HG03565 (cell line): ENCODE measurements around the gene ARVCF.

Source experiments
- ATAC-seq: cut with Tn5 transposase; IDR thresholded peaks from one replicate; pipeline ENCODE4 v1.9.1; 2021; ENCODE audit warnings: mild to moderate bottlenecking, moderate library complexity; ENCODE audit not compliant: unreplicated experiment

Gene ARVCF

DNA sequence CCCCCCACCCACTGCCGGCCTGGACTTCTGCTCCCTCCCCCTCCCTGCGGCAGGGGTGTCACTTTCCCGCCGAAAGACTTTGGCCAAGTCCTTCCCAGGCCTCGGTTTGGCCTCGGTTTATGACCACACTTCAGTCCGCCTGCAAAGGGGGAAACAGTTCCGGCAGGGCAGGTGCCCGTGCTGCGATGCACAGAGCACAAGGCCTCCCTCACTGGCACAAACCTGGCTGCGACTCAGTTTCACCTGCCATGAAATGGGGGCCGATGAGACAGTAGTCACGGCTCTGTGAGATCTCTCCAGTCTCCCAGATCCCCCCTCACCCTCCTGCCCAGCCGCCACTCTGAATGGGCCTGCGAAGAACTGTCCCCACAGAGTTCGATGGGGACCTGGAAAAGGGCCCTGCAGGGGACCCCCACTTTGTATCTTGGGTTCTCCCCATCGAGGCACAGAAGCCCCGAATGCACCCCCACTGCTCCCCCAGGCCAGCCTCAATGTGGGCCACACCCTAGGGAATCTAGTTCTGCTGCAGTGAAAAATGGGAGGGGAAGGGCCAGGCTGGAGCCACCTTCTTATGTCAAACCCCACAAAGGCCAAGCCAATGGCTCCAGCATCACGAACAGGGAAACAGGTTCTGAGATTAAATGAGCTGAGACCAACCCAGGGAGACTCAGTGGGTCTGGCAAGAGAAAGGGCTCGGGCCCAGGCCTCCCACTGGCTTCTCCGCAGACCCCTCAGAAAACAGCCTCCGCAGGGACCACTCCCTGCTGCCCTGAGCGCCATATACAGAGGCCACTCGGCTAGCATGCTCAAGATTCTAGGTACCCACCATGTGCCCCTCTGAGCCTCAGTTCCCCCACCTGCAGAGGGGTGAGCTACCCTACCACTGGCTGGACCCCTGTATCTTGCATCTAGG lies 29.0 kb downstream of the ARVCF start:
- no peak for ATAC-seq

DNA sequence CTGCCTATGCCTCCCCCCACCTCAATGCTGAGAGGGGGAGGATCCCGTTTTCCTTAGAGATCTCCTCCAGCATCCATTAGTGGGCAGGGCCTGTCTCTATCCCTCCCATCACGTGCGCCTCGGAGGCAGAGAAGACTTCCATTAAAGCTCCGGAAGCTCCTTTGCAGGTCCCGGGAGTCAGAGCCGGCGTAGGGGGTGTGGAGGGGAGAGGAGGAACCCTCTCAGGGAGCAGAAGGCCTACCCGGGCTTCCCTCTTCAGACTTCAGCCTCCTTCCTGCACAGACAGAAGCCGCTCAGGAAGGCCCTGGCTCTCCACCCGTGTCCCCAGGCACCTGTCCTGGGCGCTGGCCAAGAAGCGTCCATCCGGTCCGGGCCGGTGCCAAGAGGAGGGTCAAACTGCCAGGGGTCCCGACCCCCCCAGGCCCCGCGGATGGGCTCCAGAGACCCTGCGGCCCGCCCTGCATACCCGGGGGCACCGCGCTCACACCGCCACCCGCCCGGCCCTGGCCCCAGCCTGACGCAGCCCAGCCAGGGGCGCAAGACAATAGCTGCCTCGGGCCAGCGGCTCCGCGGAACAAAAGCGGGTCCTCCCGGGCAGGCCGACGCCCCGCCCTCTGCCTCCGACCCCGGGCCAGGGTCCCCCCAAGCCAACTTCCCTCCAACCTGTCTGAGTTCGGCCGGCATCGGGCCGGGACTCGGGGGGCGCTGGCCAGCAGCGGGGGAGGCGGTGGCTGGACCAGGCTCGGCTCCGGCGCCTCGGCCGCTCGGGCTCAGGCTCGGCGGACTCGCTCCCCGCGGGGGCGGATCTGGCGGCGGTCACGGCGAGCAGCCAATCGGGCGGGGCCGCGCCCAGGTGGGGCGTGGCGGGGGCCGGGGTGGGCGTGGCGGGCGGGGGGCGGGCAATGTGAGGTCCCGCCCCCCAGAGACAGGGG lies 29.9 kb downstream of the ARVCF start:
- ATAC-seq, result peak; percentile 44

DNA sequence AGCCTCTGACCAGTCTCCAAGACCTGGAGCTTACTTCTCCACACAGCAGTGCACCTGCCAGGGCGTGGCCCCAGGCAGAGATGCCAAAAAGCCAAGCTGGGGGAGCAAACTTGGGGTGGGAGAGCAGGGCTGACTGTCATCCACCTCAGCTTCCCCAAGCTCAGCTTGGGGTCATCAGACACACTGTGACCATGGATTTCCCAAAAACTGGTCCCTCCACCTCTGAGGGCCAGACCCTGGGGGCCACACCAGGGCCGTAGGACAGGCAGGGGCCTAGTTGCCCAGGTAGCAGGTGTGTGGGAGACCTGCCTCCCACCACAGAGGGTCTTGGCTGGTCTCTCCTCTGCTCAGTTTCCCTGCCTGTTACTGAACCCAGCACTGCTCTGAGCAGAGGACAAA lies 30.6 kb downstream of the ARVCF start:
- no peak for ATAC-seq

DNA sequence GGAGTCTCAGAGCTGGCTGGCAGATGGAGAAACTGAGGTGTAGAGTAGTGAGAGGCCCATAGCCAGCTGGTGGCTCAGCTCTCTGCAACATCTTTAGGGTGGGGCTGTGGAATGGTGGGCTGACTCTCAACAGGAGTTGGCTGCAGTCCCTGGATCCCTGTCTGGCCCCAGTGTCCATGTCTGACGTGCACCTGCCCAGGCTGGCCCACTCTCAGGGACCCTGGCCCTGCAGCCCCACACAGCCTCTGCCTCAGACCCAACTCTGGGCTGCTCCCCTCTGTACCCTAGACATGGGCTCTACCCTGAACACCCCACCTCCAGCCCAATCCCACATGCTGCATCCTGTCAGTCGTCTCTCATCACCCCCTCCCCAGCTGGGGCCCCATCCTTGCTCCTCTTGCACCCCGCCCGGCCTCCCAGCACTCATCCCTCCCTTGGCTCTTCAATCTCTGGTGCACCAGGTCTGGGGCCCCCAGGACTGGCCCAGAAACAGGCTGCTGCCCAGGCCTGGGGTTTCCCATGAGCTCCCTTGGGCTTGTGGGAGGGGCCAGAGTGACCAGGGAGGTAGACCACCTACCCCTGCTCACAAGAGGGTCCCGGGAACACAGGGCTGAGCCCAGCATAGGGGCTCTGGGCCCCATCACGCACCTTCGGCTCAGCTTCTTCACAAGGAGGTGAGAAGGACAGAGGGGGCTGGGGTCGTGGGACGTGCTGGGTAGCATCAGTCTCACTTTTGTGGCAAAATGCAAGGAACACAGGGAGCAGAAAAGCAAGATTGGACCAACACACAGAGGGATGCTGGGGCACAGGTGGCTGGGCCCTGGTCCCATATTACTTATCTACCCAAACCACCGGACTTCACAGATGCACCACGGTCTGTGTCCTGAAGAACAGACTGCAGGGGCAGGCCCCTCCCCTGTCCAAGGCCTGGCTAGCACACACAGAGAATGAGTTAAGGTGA lies 31.5 kb downstream of the ARVCF start:
- no peak for ATAC-seq

DNA sequence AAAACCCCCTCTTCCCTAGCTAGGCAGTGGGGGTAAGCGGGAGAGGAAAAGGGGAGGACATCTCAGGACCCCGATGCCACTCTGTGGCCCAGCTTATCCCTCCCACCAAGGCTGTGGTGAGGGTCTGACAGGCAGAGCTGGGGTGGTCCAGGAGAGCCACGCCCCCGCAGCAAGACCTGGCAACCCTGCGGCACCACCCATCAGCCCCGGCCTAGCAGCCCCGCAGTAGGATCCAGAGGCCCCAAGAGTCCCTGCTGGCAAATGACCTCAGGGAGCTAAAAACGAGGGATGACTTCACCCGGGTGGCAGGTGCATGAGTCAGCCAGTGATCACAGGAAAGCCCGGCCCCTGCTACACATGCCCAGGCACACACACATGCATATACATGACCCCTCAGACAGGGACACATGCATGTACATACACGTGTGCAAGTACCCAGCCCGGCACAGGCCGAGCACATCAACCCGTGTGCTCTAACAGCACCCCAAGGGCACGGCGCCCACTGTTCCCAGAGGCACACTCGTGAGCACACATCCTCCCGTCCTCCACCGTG lies 32.3 kb downstream of the ARVCF start:
- no peak for ATAC-seq

DNA sequence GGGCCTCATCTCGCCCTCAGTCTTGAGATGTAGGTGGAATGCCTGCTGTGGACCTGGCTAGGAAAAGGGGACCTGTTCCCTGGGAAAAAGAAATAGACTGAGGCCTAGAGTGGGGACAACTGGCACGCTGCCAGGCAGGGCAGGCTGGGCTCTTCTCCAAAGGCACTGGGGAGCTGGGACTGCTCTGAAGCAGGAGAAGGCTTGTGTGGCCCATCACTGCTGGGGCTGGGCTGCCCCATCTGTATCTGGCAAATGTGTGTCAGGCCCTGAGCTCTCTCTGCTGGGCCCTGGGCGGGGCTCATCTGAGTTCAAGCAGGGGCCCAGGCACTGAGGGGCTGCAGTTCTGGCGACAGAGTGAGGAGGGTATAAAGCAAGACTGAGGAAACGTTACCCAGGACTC lies 32.9 kb downstream of the ARVCF start:
- no peak for ATAC-seq

DNA sequence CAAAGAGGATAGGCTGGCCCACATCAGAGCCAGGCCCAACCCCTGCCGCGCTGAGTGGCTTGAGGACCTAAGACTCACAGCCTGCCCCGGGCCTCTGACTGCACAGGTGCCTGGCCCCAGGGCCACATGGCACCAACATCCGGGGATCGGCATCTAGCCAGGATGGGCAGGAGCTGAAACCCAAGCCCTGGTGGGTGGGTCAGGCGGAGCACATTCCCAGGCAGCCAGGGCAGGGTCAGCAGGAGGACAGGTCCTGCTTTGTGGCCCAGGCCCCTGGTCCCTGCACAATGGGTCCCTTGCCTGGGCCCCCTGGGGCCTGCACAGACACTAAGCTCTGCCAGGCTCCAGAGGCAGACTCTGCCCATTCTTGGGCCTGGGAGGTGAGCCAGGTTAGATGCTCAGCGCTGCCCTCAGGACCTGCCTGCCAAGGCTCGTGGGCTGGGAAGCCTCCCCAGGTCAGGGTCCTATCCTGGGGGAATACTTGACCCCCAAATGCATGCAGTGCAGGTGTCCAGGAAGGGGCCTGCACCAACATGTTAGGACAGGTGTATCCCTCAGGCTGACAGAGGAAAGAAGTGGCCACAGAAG lies 33.5 kb downstream of the ARVCF start:
- ATAC-seq, result no peak

DNA sequence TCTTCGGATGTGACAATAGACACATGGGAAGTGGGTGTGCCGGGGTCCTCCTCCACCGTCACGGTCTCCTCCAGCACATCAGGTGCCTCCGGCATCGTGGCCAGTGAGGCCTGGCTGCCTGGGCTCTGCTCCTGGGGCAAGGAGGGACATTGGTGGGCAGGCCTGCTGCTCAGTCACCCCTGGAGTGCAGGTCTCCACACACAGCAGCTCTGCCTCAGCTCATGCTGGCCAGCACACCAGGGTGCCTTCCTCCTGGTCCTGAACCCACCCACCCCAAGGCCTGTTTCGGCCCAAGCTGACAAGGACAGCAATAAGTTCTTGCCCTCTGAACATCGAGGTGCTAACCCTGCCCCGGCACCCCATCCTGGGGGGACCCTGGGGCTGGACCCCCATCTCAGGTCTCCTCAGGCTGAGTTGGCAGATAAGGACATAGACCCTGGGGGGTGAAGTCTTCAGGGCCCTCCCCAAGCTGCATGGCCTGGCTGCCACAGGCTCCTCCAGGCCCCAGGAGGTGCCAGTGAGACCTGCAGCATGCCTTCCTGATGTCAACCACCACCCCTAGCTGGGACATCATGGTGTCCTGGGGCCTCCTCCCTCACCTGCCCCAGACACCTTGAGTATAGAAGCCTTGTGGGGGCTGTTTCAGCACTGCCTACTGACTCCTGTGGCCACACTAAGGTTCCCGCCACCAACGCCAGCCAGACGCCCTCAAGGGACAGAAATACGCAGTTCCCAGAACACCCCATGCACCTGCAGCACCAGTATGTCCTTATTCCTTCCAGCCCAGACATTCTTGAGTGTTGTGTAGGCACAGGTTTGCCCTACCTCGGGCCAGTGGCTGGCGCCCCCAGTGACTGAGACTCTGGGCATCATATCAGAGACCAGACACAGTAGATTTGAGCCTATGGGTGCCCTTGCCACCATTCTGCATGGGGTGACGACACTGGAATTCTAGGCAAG lies 34.4 kb downstream of the ARVCF start:
- ATAC-seq, result no peak

DNA sequence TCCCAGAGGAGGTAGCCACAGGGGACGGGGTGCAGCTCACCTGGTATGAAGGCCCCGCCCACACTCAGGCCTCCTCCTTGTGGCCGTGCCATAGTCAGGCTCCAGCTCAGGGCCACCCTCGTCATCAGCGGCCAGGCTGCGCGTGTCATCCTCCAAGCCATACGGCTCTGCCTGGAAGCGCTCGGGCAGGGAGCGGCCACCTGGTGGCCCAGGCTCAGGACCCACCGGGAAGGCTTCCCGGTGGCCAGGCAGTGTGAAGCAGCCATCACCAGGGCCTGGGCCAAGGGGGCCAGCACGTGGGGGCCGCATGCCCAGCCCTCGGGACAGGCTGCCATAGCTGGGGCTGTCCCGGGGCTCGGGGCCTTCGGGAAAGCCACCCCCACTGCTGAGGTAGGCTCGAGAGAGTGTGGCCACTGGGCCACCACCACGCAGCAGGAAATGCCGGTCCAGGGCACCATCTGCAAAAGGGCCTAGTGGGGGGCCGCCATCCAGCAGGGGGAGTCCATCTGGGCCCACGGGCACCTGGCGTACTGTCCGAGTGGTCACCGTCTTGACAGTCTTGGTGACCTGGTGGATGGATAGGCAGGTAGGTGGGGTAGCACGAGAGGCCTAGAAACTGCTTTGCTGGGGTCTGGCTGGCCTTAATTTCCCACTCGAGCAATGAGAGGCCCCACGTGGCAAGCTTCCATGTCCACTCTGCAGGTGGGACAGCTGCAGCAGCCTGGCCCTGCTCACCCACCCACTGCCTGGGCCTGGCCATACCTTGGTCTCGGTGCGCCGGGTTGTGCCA lies 35.3 kb downstream of the ARVCF start:
- ATAC-seq, result no peak

DNA sequence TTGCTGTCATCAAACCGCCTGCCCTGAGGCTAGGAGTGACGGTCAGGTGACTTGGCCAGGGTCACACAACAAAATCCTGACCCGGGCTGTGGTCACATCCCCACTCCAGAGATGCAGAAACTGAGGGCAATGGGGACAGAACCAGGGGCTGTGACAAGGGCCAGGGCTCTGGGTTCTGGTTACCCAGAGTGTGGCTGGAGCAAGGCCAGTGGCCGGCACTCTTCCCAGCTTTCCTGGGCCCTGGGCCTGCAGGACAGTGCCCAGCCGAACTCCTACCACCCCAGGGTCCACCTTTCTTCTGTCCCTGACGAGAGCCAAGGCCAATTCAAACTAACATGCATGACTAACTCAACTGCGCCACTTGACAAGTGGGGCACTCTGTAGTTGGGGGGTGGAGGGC lies 35.9 kb downstream of the ARVCF start:
- no peak for ATAC-seq

DNA sequence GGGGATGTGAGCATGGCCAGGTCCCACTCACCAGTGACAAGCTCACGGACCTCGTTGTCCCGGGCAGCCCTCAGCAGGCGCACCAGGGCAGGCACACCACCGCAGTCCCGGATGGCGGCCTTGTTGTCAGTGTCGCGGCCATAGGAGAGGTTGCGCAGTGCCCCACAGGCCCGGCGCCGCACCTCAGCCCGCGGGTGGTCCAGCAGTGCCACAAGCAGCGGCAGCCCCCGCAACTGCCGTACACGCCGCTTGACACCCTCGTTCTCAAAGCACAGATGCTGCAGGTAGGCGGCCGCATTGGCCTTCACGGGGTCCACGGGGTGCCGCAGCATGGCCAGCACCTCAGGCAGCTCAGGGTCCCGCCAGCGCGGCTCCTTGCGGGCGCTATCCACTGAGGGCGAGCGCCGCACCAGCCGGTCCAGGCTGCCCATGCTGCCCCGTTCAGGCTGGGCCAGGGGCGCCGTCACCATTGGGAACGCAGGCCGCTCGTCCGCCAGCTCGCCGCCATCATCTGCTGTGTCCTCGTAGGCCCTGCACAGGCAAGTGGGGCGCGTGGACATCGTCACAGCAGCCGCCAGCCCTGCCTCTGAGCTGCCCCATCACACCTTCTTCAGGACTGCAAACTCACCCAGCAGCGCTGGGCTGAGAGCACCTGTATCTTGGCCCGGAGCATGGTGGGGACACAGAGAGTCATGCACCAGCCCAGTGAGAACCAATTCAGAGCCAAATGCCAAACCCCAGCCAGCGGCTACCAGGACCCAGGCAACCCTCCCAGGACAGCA lies 36.7 kb downstream of the ARVCF start:
- no peak for ATAC-seq

DNA sequence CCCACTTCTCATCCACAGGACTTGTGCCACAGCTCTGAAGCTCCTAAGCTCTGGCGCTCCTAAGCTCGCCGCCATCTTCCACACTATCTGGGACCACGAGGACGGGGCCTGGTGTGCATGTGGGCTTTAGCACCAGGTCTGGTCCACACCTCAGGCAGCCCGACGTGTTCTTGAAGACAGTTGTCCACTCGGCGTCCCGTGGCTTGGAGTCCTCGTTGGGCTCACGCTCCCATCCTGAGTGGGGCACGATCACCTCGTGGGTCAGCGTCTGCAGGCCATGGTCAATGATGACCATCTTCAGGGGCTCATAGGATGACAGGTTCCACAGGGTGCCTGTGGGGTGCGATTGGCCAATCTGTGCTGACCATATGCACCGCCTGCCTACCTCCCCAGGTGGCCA lies 37.9 kb downstream of the ARVCF start:
- no peak for ATAC-seq

DNA sequence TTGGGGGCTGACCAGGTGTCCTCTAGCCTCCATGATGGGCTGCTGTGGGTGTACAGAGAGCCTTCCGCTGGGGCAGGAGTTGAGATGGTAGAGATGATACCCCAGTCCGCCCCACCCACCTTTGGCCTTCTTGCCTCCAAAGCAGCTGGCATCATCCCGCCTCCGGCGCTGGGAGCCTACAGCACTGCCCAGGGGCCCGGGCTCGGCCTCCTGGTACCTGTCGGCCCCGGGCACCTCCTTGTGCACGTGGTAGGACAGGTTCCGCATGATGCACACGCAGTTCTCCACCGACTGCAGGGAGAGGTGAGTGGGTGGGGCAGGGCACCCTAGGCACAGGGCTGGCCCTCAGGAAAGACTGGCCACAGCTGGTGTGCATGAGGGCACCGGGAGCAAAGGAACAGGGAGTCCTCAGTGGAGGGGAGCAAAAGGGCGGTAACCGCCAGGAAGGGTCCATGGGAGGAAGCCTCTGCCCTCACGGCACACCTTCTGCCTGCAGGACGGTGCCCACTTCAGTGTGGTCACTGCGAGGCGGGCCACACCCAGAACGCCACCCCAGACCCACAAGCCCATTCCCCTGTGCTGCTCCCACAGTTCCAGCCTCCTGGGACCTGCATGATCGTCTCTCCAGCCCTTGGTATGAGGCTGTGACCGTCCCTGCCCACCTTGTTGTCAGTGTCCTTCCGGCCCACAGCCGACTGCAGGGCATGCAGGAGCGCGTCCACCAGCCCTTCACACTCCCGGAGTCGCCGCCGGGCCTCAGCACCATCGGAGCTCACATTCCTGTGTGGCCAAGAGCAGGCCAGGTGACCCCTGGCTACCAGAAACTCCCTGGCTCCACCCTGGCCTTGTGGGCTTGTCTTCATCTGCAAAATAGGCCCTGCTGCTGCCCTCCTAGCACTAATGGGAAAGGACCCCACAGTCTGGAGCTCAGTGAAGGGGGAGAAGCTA lies 39.1 kb downstream of the ARVCF start:
- no peak for ATAC-seq

DNA sequence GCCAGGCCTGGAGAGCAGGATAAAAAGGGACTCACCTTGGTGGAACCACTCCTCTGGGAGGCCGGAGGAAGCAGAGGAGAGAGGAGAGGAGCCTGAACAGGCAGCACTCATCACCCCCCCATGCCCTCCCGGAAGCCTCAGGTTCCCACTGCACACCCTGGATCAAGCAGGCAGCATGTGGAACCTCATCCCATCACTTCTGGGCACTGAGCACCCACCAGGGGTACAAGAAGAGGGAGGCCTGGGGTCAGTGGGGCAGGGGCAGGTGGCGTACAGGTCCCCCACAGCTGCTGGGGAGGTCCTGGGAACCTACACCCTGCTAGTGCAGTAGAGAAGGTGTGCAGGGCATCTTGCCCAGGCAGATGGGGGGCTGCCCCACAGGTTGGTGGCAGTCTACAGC lies 40.0 kb downstream of the ARVCF start:
- ATAC-seq, result no peak

DNA sequence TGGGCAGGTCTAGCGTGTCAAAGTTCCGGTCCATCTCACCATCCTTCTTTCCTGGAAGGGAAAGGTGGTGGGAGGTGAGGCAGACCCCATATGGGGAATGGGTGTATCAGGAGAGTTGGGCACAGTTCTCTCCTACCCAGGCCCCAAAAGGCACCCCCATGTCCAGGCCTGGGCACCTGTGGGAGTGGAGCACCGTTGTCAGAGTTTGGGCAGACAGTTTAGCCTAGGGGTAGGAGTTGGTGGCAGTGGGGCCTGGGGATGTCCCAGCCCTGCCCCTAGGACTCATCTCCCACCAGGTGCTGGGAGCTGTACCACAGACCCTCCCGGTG lies 41.0 kb downstream of the ARVCF start:
- no peak for ATAC-seq

DNA sequence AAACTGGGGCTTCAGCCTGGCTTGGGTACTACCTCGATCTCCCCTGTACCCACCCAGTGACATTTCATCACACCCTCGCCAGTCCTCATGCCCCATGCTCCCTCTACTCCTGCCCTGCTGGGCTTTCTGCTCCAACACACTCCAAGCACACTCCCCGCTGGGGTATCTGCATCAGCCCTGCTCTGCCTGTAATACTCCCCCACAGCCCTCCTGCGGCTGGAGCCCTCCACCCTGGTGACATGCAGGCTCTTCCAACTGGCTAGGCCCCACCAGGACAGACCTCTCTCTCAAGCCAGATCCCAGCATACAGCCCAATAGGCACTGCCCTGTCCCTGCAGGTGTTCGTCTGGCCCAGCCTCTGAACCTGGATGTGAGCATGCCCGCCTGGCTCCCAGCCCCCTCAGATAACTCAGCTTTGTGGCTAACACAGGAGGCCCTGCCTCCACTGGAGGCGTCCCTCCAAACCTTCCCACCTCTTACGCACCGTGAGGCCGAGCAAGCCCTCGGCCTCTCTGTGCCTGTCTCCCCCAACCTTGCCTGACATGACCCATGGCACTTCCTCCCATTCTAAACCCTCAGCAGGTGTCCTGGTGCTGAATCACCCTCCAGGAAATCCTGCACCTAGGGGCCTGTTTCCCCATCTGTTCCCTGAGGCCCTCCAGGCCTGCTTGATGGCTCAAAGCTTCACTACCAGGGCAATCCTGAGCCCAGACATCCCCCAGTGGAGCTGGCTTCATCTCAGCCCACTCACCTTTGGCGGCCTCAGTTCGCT lies 41.5 kb downstream of the ARVCF start:
- ATAC-seq, result no peak
